ENCODE measurements around the gene FREY1.

The FREY1 gene

GRCh38 chr11:45936511-45937054 lies 29.5 kb upstream of the FREY1 start:
- no peak for TF ChIP-seq GABPA (IDR thresholded peaks at IDR 0.05; ENCODE audit: low read depth)
- no peak for TF ChIP-seq POLR2AphosphoS5 (IDR thresholded peaks at IDR 0.05; ENCODE audit: low read depth)
- no peak for TF ChIP-seq REST (IDR thresholded peaks at IDR 0.05; ENCODE audit: insufficient replicate concordance, low read depth)
- no peak for TF ChIP-seq CTCF (IDR thresholded peaks at IDR 0.05; ENCODE audit: insufficient read depth, low read length)
- no peak for TF ChIP-seq SPI1 (IDR thresholded peaks at IDR 0.05; ENCODE audit: borderline replicate concordance, low read depth)
- no peak for DNase-seq (ENCODE audit: low read depth in 1 of 2, low spot score in 1 of 2)
- no peak overlapping the region for H3K27ac ChIP-seq (replicated peaks)
- H3K27me3 ChIP-seq (ENCODE audit: insufficient read depth, poor library complexity, severe bottlenecking): no peaks in the 10 kb centered on the region
- H3K4me3 ChIP-seq (replicated peaks; ENCODE audit: insufficient read depth, low read length): no peak overlapping the region

DNA sequence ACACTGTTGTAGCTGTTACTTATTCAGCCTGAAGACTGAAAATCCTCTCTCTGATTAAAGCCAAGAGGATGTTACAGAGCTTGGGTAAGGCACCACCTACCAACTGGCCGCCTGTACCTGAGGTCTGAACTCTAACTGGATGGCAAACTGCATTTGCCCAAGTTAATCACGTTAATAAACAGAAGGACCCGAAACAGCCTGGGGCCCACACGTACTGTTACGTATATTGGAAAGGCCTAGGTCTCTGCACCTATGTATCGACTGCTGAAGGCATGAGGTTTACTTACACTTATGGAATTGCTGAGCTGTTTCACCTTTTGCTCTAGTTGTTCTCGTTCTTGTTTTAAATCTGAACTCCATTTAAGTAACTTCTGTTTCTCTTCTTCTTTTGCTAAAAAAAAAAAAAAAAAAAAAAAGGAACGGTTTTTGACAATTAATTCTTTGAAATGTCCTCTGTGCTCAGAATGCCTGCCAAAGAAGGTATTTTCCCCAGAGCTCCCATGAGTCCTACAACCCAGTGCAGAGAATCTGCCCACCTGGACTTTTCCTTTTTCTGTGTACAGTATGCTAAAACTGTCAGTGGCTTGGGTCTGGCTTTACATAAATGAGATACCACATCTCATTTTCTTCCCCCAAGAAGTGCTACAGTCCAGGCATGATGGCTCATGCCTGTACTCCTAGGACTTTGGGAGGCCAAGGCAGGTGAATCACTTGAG lies 28.4 kb upstream of the FREY1 start:
- H3K4me3 ChIP-seq (replicated peaks; ENCODE audit: insufficient read depth, low read length): no peak overlapping the region
- H3K27ac ChIP-seq (replicated peaks): no peak overlapping the region
- no peak for DNase-seq (ENCODE audit: low read depth in 1 of 2, low spot score in 1 of 2)
- no peaks in the 10 kb centered on the region for H3K27me3 ChIP-seq (ENCODE audit: insufficient read depth, poor library complexity, severe bottlenecking)
- TF ChIP-seq GABPA (IDR thresholded peaks at IDR 0.05; ENCODE audit: low read depth): no peak
- no peak for TF ChIP-seq CTCF (IDR thresholded peaks at IDR 0.05; ENCODE audit: insufficient read depth, low read length)
- no peak for TF ChIP-seq REST (IDR thresholded peaks at IDR 0.05; ENCODE audit: insufficient replicate concordance, low read depth)
- TF ChIP-seq POLR2AphosphoS5 (IDR thresholded peaks at IDR 0.05; ENCODE audit: low read depth): no peak
- no peak for TF ChIP-seq SPI1 (IDR thresholded peaks at IDR 0.05; ENCODE audit: borderline replicate concordance, low read depth)

DNA sequence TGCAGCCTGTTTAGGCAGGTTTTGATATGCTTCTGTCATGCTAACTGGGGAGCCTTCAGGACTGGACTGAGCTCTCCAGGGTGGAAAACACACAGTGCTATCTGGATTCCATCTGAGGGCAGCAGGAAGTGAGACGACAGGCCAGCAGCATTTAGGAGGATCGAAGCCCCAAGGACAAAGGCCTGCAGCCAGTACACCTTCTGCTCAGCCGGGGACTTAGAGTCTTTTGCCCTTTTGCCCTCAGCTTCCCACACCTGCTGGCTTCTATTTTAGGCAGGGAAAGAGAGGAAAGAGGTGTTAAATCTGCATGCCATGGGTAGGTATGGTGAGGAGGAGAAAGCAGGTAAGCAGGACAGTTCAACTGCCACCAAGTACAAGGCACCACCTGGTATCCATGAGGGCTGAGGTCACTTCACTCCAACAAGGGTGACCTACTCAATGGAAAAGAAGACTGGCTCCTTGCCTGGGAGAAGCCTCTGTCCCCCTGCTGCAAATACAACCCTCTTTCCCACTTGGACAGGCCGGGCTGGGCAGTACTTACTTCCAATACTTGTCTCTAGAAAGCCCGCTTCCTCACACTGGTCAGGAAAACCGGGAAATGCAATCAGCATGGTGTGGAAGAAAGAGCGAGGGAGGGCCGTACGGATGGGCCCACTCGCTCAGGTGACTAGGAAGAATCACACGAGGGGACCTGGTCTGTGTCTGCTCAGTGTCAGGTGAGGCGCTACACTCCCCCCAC lies 27.7 kb upstream of the FREY1 start:
- Histone ChIP-seq H3K27me3 (ENCODE audit: insufficient read depth, poor library complexity, severe bottlenecking) (no peaks in the 10 kb centered on the region), H3K27ac (replicated peaks) (no peak overlapping the region), H3K4me3 (replicated peaks; ENCODE audit: insufficient read depth, low read length) (no peak overlapping the region)
- DNase-seq (ENCODE audit: low read depth in 1 of 2, low spot score in 1 of 2): no peak
- TF ChIP-seq SPI1 (IDR thresholded peaks at IDR 0.05; ENCODE audit: borderline replicate concordance, low read depth): no peak
- no peak for TF ChIP-seq REST (IDR thresholded peaks at IDR 0.05; ENCODE audit: insufficient replicate concordance, low read depth)
- no peak for TF ChIP-seq CTCF (IDR thresholded peaks at IDR 0.05; ENCODE audit: insufficient read depth, low read length)
- TF ChIP-seq POLR2AphosphoS5 (IDR thresholded peaks at IDR 0.05; ENCODE audit: low read depth): no peak
